K562 (cell line): Measurements from ENCODE around the gene FMC1. TPM values are rescaled to one million over a fixed set of nuclear protein-coding genes. Genes with fewer than 3 reads are reported as not detected.

ENCODE experiments used
- ATAC-seq: fragments of 200-7000 bp; cut with Tn5 transposase; 3 replicates; pipeline ENCODE4 v1.9.1; 2020; ENCODE audit warnings: moderate library complexity
- BruUV-seq: library from RNA; stranded (reverse); fragments of 400-500 nt; replicated peaks from 2 replicates; lab custom pipeline; 2021; lab: Mats Ljungman, UMichigan
- CTCF ChIA-PET: fragments of 300-600 bp; formaldehyde crosslinking; extraction: SDS; loops from one replicate; lab custom pipeline; 2021; ENCODE audit warnings: low intra/inter-chr PET ratio; lab: Yijun Ruan, JAX
- POLR2A ChIA-PET: fragments of 300-600, 350-650 bp; sonication (Branson Sonifier 250); formaldehyde crosslinking; extraction: SDS; loops from one replicate; lab custom pipeline; 2021; ENCODE audit warnings: antibody characterized with exemption, inconsistent platforms; lab: Yijun Ruan, JAX
- DNase-seq, 4 experiments: peaks; one replicate each; pipeline versions ENCODE4 v3.0.0 to v3.0.0-alpha.2; 2011 to 2018; ENCODE audit warnings: low spot score in 3 of 4, mixed read lengths in 3 of 4; ENCODE audit errors: extremely low read depth in 1 of 4
- FAIRE-seq: peaks from 2 replicates; lab custom pipeline; 2011; peaks lifted over from hg19 to GRCh38; lab: Jason Lieb, UNC
- H2AFZ ChIP-seq: 2 replicates; pipeline ENCODE4 v1.6.0; 2011; ENCODE audit warnings: low read depth, low read length, control low read depth, inconsistent platforms
- H3K27ac ChIP-seq: fragments of 200-600 bp; 3 replicates; pipeline ENCODE4 v1.8.0; 2011; ENCODE audit warnings: low read depth, mild to moderate bottlenecking, control low read depth, inconsistent platforms, low read length, moderate library complexity, mixed read lengths; ENCODE audit errors: extremely low read depth
- H3K27me3 ChIP-seq, 2 experiments: fragments of 300-600 bp in 1 of 2; 2 replicates in 1 of 2; 3 replicates in 1 of 2; pipeline versions ENCODE4 v1.6.0 to v1.8.0; 2011; ENCODE audit warnings: inconsistent platforms in 2 of 2, low read length in 2 of 2, mild to moderate bottlenecking in 1 of 2, mixed read lengths in 1 of 2, moderate library complexity in 1 of 2; ENCODE audit not compliant: control insufficient read depth in 2 of 2, insufficient read depth in 2 of 2
- H3K36me3 ChIP-seq: fragments of 300-600 bp; 3 replicates; pipeline ENCODE4 v1.8.0; 2011; ENCODE audit warnings: mild to moderate bottlenecking, low read length, inconsistent platforms; ENCODE audit not compliant: control insufficient read depth, insufficient read depth
- H3K4me1 ChIP-seq, 2 experiments: fragments of 200-600 bp in 1 of 2; replicated peaks in 1 of 2; 2 replicates in 1 of 2; 3 replicates in 1 of 2; pipeline versions ENCODE4 v1.5.1 to v1.8.0; 2011; ENCODE audit warnings: inconsistent platforms in 2 of 2, low read length in 2 of 2, mild to moderate bottlenecking in 1 of 2, mixed read lengths in 1 of 2, moderate library complexity in 1 of 2; ENCODE audit not compliant: control insufficient read depth in 2 of 2, insufficient read depth in 2 of 2
- H3K4me2 ChIP-seq: 2 replicates; pipeline ENCODE4 v1.6.1; 2011; ENCODE audit warnings: low read length, control low read depth, inconsistent platforms, mixed read lengths; ENCODE audit not compliant: insufficient read depth
- H3K4me3 ChIP-seq: fragments of 200-600 bp; sonication (generic), shearing (Covaris generic); 2 replicates; pipeline ENCODE4 v1.5.1; 2016; ENCODE audit warnings: control low read depth, inconsistent platforms
- H3K79me2 ChIP-seq: fragments of 200-600 bp; 3 replicates; pipeline ENCODE4 v1.8.0; 2011; ENCODE audit warnings: low read length, inconsistent platforms; ENCODE audit not compliant: control insufficient read depth, insufficient read depth
- H3K9ac ChIP-seq, 2 experiments: 2 replicates each; pipeline versions ENCODE4 v1.6.0 to v1.6.1; 2011; ENCODE audit warnings: low read depth in 2 of 2, low read length in 2 of 2, control low read depth in 1 of 2, inconsistent platforms in 1 of 2, mild to moderate bottlenecking in 1 of 2, mixed read lengths in 1 of 2; ENCODE audit not compliant: insufficient read depth in 1 of 2
- H3K9me1 ChIP-seq: one replicate; pipeline ENCODE4 v1.6.0; 2011; ENCODE audit warnings: inconsistent platforms, mild to moderate bottlenecking, low read length, moderate library complexity; ENCODE audit not compliant: control insufficient read depth, insufficient read depth
- H3K9me3 ChIP-seq: replicated peaks from 2 replicates; pipeline ENCODE4 v1.5.1; 2011; ENCODE audit warnings: low read depth, low read length, inconsistent platforms; ENCODE audit not compliant: control insufficient read depth, insufficient read depth
- H4K20me1 ChIP-seq: replicated peaks from 2 replicates; pipeline ENCODE4 v1.6.1; 2011; ENCODE audit warnings: low read length, inconsistent platforms, mixed read lengths; ENCODE audit not compliant: control insufficient read depth, insufficient read depth
- CAMTA2 ChIP-seq: fragments of 250-450 bp; sonication (Bioruptor Pico); conservative IDR thresholded peaks from 2 replicates; pipeline ENCODE4 v1.5.1; 2022
- CEBPG ChIP-seq, 3 experiments: fragments of 200-800 bp in 1 of 3; sonication (Bioruptor generic) in 1 of 3; sonication (generic) in 1 of 3; formaldehyde crosslinking in 1 of 3; IDR thresholded peaks in 2 of 3; conservative IDR thresholded peaks in 1 of 3; 2 replicates each; pipeline versions ENCODE4 v1.6.1 to v1.8.0; 2016 to 2022; ENCODE audit warnings: missing compliant biosample characterization in 2 of 3, missing genetic modification characterization in 2 of 3, mild to moderate bottlenecking in 1 of 3, missing genetic modification reagents in 1 of 3
- DEAF1 ChIP-seq: fragments of 450-650 bp; formaldehyde crosslinking; IDR thresholded peaks from 2 replicates; pipeline ENCODE4 v1.4.0; 2020; ENCODE audit warnings: mild to moderate bottlenecking, moderate library complexity
- FOS ChIP-seq: IDR thresholded peaks from 3 replicates; pipeline ENCODE4 v1.6.1; 2011; ENCODE audit not compliant: insufficient read length; ENCODE audit errors: extremely low read depth
- HDAC3 ChIP-seq: fragments of 450-650 bp; IDR thresholded peaks from 2 replicates; pipeline ENCODE4 v1.6.1; 2018; ENCODE audit warnings: borderline replicate concordance, mild to moderate bottlenecking, moderate library complexity; ENCODE audit not compliant: partially characterized antibody
- MCM2 ChIP-seq: fragments of 450-650 bp; IDR thresholded peaks from 2 replicates; pipeline ENCODE4 v1.6.1; 2017; ENCODE audit warnings: low read depth, mild to moderate bottlenecking
- MED1 ChIP-seq: sonication (generic); formaldehyde crosslinking; IDR thresholded peaks from 2 replicates; pipeline ENCODE4 v1.8.1; 2023; ENCODE audit warnings: missing genetic modification reagents, borderline replicate concordance
- MTF1 ChIP-seq: fragments of 250-450 bp; sonication (Bioruptor Pico); IDR thresholded peaks from 2 replicates; pipeline ENCODE4 v1.9.0; 2021; ENCODE audit warnings: moderate library complexity, mild to moderate bottlenecking, inconsistent platforms, borderline replicate concordance
- NKRF ChIP-seq: fragments of 450-650 bp; IDR thresholded peaks from 2 replicates; pipeline ENCODE4 v1.6.1; 2016; ENCODE audit warnings: borderline replicate concordance
- SLC30A9 ChIP-seq: fragments of 250-450 bp; sonication (Bioruptor Pico); IDR thresholded peaks from 2 replicates; pipeline ENCODE4 v1.8.0; 2022; ENCODE audit warnings: mild to moderate bottlenecking, moderate library complexity
- ZNF507 ChIP-seq: conservative IDR thresholded peaks from 2 replicates; pipeline ENCODE4 v1.6.1; 2017; ENCODE audit warnings: missing genetic modification characterization, missing compliant biosample characterization
- ZNF551 ChIP-seq: fragments of 250-450 bp; sonication (Bioruptor Pico); IDR thresholded peaks from 2 replicates; pipeline ENCODE4 v1.5.0; 2021; ENCODE audit warnings: mild to moderate bottlenecking, moderate library complexity
- ZNF561 ChIP-seq: fragments of 450-650 bp; formaldehyde crosslinking; conservative IDR thresholded peaks from 2 replicates; pipeline ENCODE4 v1.4.0; 2020; ENCODE audit warnings: mild to moderate bottlenecking, moderate library complexity
- ZNF586 ChIP-seq: fragments of 450-650 bp; formaldehyde crosslinking; conservative IDR thresholded peaks from 2 replicates; pipeline ENCODE4 v1.4.0; 2020; ENCODE audit warnings: mild to moderate bottlenecking, moderate library complexity
- ZNF589 ChIP-seq: fragments of 200-800 bp; sonication (Bioruptor generic); IDR thresholded peaks from 2 replicates; pipeline ENCODE4 v1.6.1; 2016; ENCODE audit warnings: low read depth, missing genetic modification characterization, missing compliant biosample characterization
- WGBS: fragments of 100-300 bp; shearing (Covaris generic); methylation state at CpG from one replicate; pipeline ENCODE4 v1.1.6; 2016; ENCODE audit warnings: low coverage, mixed read lengths; ENCODE audit not compliant: insufficient coverage; ENCODE audit errors: missing lambda C conversion rate; 5-methylcytosine and 5-hydroxymethylcytosine counted together
- in situ Hi-C: fragments of 300-500 bp; cut with MboI; formaldehyde crosslinking; loops from 4 replicates; pipeline ENCODE4 v1.15.0; 2018; ENCODE audit warnings: inconsistent platforms, mixed read lengths
- intact Hi-C: fragments of 100-400 bp; cut with micrococcal nuclease; formaldehyde crosslinking; loops from 2 replicates; pipeline ENCODE4 v1.14.2; 2022
- polyA plus RNA-seq, 8 experiments: library from polyadenylated mRNA; depleted of rRNA in 4 of 8; stranded (reverse) in 5 of 8; unstranded in 3 of 8; fragments of >200 nt; fragmentation: Nextera tagmentation in 2 of 8; fragmentation: Illumina TruSeq in 1 of 8; extraction: Ambion mirVana in 2 of 8; extraction: Trizol in 1 of 8; gene quantifications; 2 replicates each; pipeline versions ENCODE4 v1.2.1 to v1.2.3, GENCODE V29; 2011 to 2014; ENCODE audit warnings: inconsistent platforms in 1 of 8, missing spikeins in 1 of 8
- total RNA-seq, 7 experiments: library from RNA; depleted of rRNA in 6 of 7; stranded (reverse); fragments of >200 nt in 6 of 7; fragmentation: Illumina TruSeq in 2 of 7; extraction: Trizol in 2 of 7; gene quantifications; 2 replicates each; pipeline versions ENCODE4 v1.2.1 to v1.2.3, GENCODE V29; 2011 to 2021; ENCODE audit warnings: low replicate concordance in 1 of 7
- TF ChIP-seq, protein P1 (sequence below), 2 experiments: fragments of 450-650 bp; conservative IDR thresholded peaks; 2 replicates each; pipeline ENCODE4 v1.6.1; 2017; ENCODE audit warnings: mild to moderate bottlenecking in 2 of 2, moderate library complexity in 2 of 2

Gene FMC1
- total and polyA plus RNA-seq, 9 of the 15 experiments (the other 6 are each of a cell fraction or from before 2014, with no cell fraction given), result 14.0 to 116 (median 29.0) TPM

DNA sequence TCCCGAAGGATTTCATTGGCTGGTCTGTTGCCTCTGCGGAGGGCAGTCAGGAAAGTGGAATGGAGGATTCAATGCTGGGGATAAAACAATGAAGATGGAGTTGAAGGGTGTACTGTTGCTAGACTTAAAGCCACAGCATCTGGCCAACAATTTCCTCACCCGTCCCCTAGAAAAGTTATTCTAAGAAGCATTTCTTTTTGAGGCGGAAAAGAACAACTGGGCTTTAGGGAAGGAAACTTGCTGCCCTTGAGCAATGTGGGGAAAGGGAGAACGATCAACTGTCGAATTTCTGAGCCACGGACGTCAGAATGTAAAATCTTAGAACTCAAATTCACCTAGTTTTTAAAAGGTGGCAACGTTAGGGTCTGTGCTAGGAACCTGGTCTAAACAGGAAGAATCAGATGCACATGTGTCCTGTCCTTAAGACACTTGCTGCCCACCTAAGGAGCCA is 664 bp downstream of the FMC1 start:
- WGBS, result 0% methylated on average over 9 of the region's 9 CpGs
- H2AFZ ChIP-seq, result peak overlapping the region; percentile 98
- intact Hi-C loops, result loop anchor here (2.0 to 10.0 kb wide), 5 partner anchors 86 to 324 kb away; partner anchors contain the start of gene ZC3HAV1
- TF ChIP-seq MED1 (no peak), HDAC3 (no peak), FOS (peak; percentile 50), ZNF507 (tag) (no peak), CEBPG (CRISPR knock-in tag; IDR thresholded peaks at IDR 0.05) (peak; percentile 36; the same call in 1 of the 2 replicates), CEBPG (tag; conservative IDR thresholded peaks at IDR 0.05 in 1 of 2, IDR thresholded peaks at IDR 0.05 in 1 of 2) (peak in 1 of 2 experiments; percentile 36; a peak in 2 of 4 replicates), DEAF1 (CRISPR knock-in tag) (0 out of 2 replicates have a peak, but pooled peaks have one; percentile 9), ZNF551 (no peak), MTF1 (CRISPR knock-in tag) (no peak), ZNF586 (no peak), CAMTA2 (CRISPR knock-in tag) (no peak), NKRF (0 out of 2 replicates have a peak, but pooled peaks have one; percentile 1), MCM2 (0 out of 2 replicates have a peak, but pooled peaks have one; percentile 35), ZNF589 (CRISPR knock-in tag) (0 out of 2 replicates have a peak, but pooled peaks have one; percentile 12), ZNF561 (0 out of 2 replicates have a peak, but pooled peaks have one; percentile 35), SLC30A9 (CRISPR knock-in tag) (peak; percentile 14; the same call in 1 of the 2 replicates)
- TF ChIP-seq, protein P1, sequence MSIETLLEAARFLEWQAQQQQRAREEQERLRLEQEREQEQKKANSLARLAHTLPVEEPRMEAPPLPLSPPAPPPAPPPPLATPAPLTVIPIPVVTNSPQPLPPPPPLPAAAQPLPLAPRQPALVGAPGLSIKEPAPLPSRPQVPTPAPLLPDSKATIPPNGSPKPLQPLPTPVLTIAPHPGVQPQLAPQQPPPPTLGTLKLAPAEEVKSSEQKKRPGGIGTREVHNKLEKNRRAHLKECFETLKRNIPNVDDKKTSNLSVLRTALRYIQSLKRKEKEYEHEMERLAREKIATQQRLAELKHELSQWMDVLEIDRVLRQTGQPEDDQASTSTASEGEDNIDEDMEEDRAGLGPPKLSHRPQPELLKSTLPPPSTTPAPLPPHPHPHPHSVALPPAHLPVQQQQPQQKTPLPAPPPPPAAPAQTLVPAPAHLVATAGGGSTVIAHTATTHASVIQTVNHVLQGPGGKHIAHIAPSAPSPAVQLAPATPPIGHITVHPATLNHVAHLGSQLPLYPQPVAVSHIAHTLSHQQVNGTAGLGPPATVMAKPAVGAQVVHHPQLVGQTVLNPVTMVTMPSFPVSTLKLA (conservative IDR thresholded peaks at IDR 0.05), result peak in 1 of 2 experiments; percentile 8; a peak in 1 of 4 replicates

More for the DNA sequence above, 664 bp downstream of the FMC1 start:
- FAIRE-seq, result peak; percentile 91
- Histone ChIP-seq H3K36me3 (peaks cover 23% of the 10 kb centered on the region; the same call in 2 of the 3 replicates), H3K79me2 (peaks cover 28% of the 10 kb centered on the region), H3K4me2 (peak overlapping the region; percentile 96), H3K27ac (peak overlapping the region; percentile 99), H3K9me1 (no peaks in the 10 kb centered on the region), H3K9me3 (peaks cover 12% of the 10 kb centered on the region), H3K9ac (peak overlapping the region; percentile 100), H3K4me1 (peaks cover 4% of the 10 kb centered on the region in 2 experiments; a peak in 2 of 5 replicates), H3K27me3 (no peaks in the 10 kb centered on the region), H4K20me1 (no peaks in the 10 kb centered on the region), H3K4me3 (peak overlapping the region; percentile 81)
- TSS peak; percentile 78 for BruUV-seq
- CTCF ChIA-PET, result no interaction called here
- POLR2A ChIA-PET, result interaction anchor here (1.5 to 2.6 kb wide), 2 partner anchors 10 to 18 kb away, joined by 5 to 16 read pairs; partner anchors contain the start of gene LUC7L2
- in situ Hi-C loops, result no loop called here
- DNase-seq, result no peak
- 0 out of 3 replicates have a peak, but pooled peaks have one; percentile 2 for ATAC-seq
